Measurements from ENCODE around the gene PKP4.

- no peak for TF ChIP-seq CTCF (IDR thresholded peaks at IDR 0.05)
- no peak for TF ChIP-seq POLR2A (IDR thresholded peaks at IDR 0.05)
These were observed 190.9 kb downstream of the PKP4 start for GRCh38 chr2:158647436-158648231.
